SK-N-SH (cell line): Measurements from ENCODE around the gene APOBEC3H. TPM values are rescaled to one million over a fixed set of nuclear protein-coding genes. Genes with fewer than 3 reads are reported as not detected.

Experiments used
- CTCF ChIA-PET: fragments of 300-600, 350-600 bp; formaldehyde crosslinking; extraction: SDS; loops from one replicate; lab custom pipeline; 2021; lab: Yijun Ruan, JAX
- POLR2A ChIA-PET: fragments of 350-600 bp; sonication (Branson Sonifier 250); formaldehyde crosslinking; extraction: SDS; loops from one replicate; lab custom pipeline; 2020; ENCODE audit warnings: antibody characterized with exemption, inconsistent platforms; lab: Yijun Ruan, JAX
- DNase-seq: peaks from one replicate; pipeline ENCODE4 v3.0.0; 2012
- H2AFZ ChIP-seq: fragments of 200-600 bp; sonication (generic); 2 replicates; pipeline ENCODE4 v1.8.1; 2016; ENCODE audit warnings: antibody characterized with exemption, mild to moderate bottlenecking, low read depth
- H3F3A ChIP-seq: fragments of 200-600 bp; sonication (generic); replicated peaks from 2 replicates; pipeline ENCODE3; 2016; ENCODE audit warnings: antibody characterized with exemption, mild to moderate bottlenecking; ENCODE audit not compliant: insufficient read depth
- H3K27ac ChIP-seq, 2 experiments: fragments of 200-500 bp in 1 of 2; fragments of 200-600 bp in 1 of 2; sonication (Bioruptor generic) in 1 of 2; sonication (generic), shearing (Covaris generic) in 1 of 2; 2 replicates each; pipeline versions ENCODE4 v1.5.1 to v1.6.1; 2014 to 2016; ENCODE audit warnings: low read depth in 2 of 2, inconsistent platforms in 1 of 2, low read length in 1 of 2, mild to moderate bottlenecking in 1 of 2, mixed read lengths in 1 of 2
- H3K27me3 ChIP-seq: fragments of 200-600 bp; sonication (generic), shearing (Covaris generic); 2 replicates; pipeline ENCODE4 v1.6.1; 2016; ENCODE audit warnings: mixed run types; ENCODE audit not compliant: insufficient read depth
- H3K36me3 ChIP-seq, 2 experiments: fragments of 200-500 bp in 1 of 2; fragments of 200-600 bp in 1 of 2; sonication (Bioruptor generic) in 1 of 2; sonication (generic) in 1 of 2; replicated peaks in 1 of 2; 2 replicates each; pipeline versions ENCODE3 to v1.5.1; 2014 to 2016; ENCODE audit warnings: low read length in 1 of 2, mild to moderate bottlenecking in 1 of 2; ENCODE audit not compliant: insufficient read depth in 2 of 2, control insufficient read depth in 1 of 2
- H3K4me1 ChIP-seq, 2 experiments: fragments of 200-500 bp in 1 of 2; fragments of 200-600 bp in 1 of 2; sonication (Bioruptor generic) in 1 of 2; sonication (generic), shearing (Covaris generic) in 1 of 2; 2 replicates each; pipeline versions ENCODE4 v1.5.1 to v1.6.1; 2014 to 2016; ENCODE audit warnings: low read depth in 1 of 2, low read length in 1 of 2, mixed run types in 1 of 2; ENCODE audit not compliant: insufficient read depth in 2 of 2, control insufficient read depth in 1 of 2
- H3K4me2 ChIP-seq: fragments of 200-600 bp; sonication (generic), shearing (Covaris generic); 2 replicates; pipeline ENCODE4 v1.6.1; 2017; ENCODE audit warnings: mixed run types
- H3K4me3 ChIP-seq, 2 experiments: fragments of 200-500 bp in 1 of 2; fragments of 200-600 bp in 1 of 2; sonication (Bioruptor generic) in 1 of 2; sonication (generic), shearing (Covaris generic) in 1 of 2; 2 replicates each; pipeline versions ENCODE4 v1.5.1 to v1.8.1; 2014 to 2016; ENCODE audit warnings: low read depth in 2 of 2, inconsistent platforms in 1 of 2, low read length in 1 of 2, mild to moderate bottlenecking in 1 of 2, mixed read lengths in 1 of 2, moderate library complexity in 1 of 2
- H3K79me2 ChIP-seq: fragments of 200-600 bp; sonication (generic); 2 replicates; pipeline ENCODE4 v1.8.1; 2017; ENCODE audit warnings: mild to moderate bottlenecking; ENCODE audit not compliant: insufficient read depth
- H3K9ac ChIP-seq: fragments of 200-600 bp; sonication (generic); 2 replicates; pipeline ENCODE4 v1.6.1; 2017; ENCODE audit warnings: mixed run types
- H3K9me2 ChIP-seq: fragments of 200-600 bp; sonication (generic); 2 replicates; pipeline ENCODE4 v1.6.1; 2017; ENCODE audit warnings: mixed run types
- H3K9me3 ChIP-seq: fragments of 200-600 bp; sonication (generic); 2 replicates; pipeline ENCODE4 v1.6.1; 2017; ENCODE audit warnings: mixed run types, mild to moderate bottlenecking, moderate library complexity
- H4K20me1 ChIP-seq: fragments of 200-600 bp; sonication (generic); 2 replicates; pipeline ENCODE4 v1.6.1; 2017; ENCODE audit warnings: mild to moderate bottlenecking, mixed run types; ENCODE audit not compliant: insufficient read depth
- CHD2 ChIP-seq: fragments of 150-350 bp; IDR thresholded peaks from 2 replicates; pipeline ENCODE4 v1.6.1; 2018; ENCODE audit warnings: low read length; ENCODE audit not compliant: partially characterized antibody
- EP300 ChIP-seq, 2 experiments: IDR thresholded peaks; 2 replicates each; pipeline versions ENCODE4 v1.4.0 to v1.6.1; 2012; ENCODE audit warnings: borderline replicate concordance in 1 of 2, low read depth in 1 of 2, low read length in 1 of 2
- NRF1 ChIP-seq: IDR thresholded peaks from 2 replicates; pipeline ENCODE4 v1.6.1; 2012; ENCODE audit warnings: low read depth, mild to moderate bottlenecking, low read length
- WGBS: methylation state at CpG from one replicate; pipeline ENCODE4 v1.1.6; 2017; ENCODE audit warnings: low lambda C conversion rate; 5-methylcytosine and 5-hydroxymethylcytosine counted together
- polyA plus RNA-seq, 3 experiments: library from polyadenylated mRNA; depleted of rRNA; stranded (reverse); fragments of >200 nt; gene quantifications; 2 replicates each; pipeline ENCODE4 v1.2.3, GENCODE V29; 2012
- TF ChIP-seq, protein P1 (sequence below): IDR thresholded peaks from 2 replicates; pipeline ENCODE4 v1.4.0; 2012; ENCODE audit warnings: low read depth, borderline replicate concordance
- TF ChIP-seq, protein P2 (sequence below): fragments of 150-350 bp; IDR thresholded peaks from 2 replicates; pipeline ENCODE4 v1.6.1; 2016; ENCODE audit warnings: mild to moderate bottlenecking, low read depth, low read length
- TF ChIP-seq, protein P3 (sequence below): IDR thresholded peaks from 2 replicates; pipeline ENCODE4 v1.4.0; 2012; ENCODE audit warnings: low read depth, borderline replicate concordance
- TF ChIP-seq, protein P4 (sequence below): fragments of 200-600 bp; sonication (generic); IDR thresholded peaks from 2 replicates; pipeline ENCODE4 v1.6.1; 2017; ENCODE audit warnings: antibody characterized with exemption, mild to moderate bottlenecking, moderate library complexity

The APOBEC3H gene
- polyA plus RNA-seq, 1 of the 3 experiments (the other 2 are of a cell fraction): 0.18 TPM

DNA sequence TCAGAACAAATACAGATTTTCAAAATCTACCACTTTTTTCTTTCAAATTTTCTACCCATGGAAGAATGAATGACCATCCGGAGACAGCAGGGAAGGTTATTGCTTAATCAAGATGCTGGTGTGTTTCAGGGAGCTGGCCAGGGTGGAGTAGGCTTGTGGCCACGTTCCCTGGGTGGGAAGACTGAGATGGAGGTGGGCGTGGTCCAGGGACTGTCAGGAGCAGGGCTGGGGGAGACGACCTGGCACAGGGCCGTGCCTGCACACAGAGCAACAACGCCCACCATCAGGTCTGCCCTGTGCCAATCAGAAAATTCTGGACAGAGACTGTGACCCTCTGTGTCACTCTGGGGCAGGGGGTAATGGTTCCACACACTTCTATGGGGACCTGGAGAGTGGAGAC, 7.1 kb upstream of the APOBEC3H start (continued):
- TF ChIP-seq, protein P1, sequence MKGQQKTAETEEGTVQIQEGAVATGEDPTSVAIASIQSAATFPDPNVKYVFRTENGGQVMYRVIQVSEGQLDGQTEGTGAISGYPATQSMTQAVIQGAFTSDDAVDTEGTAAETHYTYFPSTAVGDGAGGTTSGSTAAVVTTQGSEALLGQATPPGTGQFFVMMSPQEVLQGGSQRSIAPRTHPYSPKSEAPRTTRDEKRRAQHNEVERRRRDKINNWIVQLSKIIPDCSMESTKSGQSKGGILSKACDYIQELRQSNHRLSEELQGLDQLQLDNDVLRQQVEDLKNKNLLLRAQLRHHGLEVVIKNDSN: no peak
- TF ChIP-seq, protein P2, sequence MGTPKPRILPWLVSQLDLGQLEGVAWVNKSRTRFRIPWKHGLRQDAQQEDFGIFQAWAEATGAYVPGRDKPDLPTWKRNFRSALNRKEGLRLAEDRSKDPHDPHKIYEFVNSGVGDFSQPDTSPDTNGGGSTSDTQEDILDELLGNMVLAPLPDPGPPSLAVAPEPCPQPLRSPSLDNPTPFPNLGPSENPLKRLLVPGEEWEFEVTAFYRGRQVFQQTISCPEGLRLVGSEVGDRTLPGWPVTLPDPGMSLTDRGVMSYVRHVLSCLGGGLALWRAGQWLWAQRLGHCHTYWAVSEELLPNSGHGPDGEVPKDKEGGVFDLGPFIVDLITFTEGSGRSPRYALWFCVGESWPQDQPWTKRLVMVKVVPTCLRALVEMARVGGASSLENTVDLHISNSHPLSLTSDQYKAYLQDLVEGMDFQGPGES: no peak

DNA sequence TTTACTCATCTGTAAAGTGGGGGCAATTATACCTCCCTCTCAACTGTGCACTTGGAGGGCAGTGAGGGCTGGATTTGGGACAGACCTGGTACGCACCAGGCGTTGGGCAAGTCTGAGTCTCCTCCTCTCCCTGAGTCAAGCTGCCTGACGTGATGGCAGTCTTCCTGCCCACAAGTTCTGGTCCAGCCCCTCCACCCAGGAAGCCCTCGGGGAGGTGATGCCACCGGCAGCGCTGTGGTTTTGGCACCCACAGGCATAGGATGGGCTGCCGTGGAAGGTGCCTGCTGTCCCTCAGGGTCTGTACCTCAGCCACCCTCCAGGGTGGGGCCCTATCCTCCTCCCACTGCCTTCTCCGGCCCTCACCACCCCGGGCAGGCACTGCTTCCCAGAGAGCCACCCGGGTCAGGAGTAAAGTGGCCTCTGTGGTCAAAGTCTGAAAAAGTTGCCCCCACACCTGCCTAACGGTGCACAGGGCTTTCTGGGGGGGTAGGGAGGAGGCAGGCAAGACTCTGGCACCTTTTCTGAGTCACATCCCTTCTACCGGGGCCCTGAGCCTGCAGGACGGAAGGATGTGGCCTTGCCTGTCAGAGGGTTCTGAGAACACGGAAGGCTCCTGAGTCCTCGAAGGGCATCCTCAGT, 6.5 kb upstream of the APOBEC3H start:
- Histone ChIP-seq H3K9me3 (no peaks in the 10 kb centered on the region), H2AFZ (no peak overlapping the region), H3K4me3 (no peak overlapping the region), H3K27me3 (no peaks in the 10 kb centered on the region)
- TF ChIP-seq NRF1: no peak
- no peak for TF ChIP-seq EP300 (IDR thresholded peaks at IDR 0.05; ENCODE audit: borderline replicate concordance in 1 of 2, low read depth in 1 of 2, low read length in 1 of 2)
- TF ChIP-seq, protein P2: no peak
- TF ChIP-seq, protein P3, sequence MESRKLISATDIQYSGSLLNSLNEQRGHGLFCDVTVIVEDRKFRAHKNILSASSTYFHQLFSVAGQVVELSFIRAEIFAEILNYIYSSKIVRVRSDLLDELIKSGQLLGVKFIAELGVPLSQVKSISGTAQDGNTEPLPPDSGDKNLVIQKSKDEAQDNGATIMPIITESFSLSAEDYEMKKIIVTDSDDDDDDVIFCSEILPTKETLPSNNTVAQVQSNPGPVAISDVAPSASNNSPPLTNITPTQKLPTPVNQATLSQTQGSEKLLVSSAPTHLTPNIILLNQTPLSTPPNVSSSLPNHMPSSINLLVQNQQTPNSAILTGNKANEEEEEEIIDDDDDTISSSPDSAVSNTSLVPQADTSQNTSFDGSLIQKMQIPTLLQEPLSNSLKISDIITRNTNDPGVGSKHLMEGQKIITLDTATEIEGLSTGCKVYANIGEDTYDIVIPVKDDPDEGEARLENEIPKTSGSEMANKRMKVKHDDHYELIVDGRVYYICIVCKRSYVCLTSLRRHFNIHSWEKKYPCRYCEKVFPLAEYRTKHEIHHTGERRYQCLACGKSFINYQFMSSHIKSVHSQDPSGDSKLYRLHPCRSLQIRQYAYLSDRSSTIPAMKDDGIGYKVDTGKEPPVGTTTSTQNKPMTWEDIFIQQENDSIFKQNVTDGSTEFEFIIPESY: no peak
- TF ChIP-seq CHD2: no peak
- TF ChIP-seq, protein P4, sequence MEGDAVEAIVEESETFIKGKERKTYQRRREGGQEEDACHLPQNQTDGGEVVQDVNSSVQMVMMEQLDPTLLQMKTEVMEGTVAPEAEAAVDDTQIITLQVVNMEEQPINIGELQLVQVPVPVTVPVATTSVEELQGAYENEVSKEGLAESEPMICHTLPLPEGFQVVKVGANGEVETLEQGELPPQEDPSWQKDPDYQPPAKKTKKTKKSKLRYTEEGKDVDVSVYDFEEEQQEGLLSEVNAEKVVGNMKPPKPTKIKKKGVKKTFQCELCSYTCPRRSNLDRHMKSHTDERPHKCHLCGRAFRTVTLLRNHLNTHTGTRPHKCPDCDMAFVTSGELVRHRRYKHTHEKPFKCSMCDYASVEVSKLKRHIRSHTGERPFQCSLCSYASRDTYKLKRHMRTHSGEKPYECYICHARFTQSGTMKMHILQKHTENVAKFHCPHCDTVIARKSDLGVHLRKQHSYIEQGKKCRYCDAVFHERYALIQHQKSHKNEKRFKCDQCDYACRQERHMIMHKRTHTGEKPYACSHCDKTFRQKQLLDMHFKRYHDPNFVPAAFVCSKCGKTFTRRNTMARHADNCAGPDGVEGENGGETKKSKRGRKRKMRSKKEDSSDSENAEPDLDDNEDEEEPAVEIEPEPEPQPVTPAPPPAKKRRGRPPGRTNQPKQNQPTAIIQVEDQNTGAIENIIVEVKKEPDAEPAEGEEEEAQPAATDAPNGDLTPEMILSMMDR: no peak
- TF ChIP-seq, all 33 proteins: peak for 0
- no peak overlapping the region for H3K4me2 ChIP-seq
- H3K79me2 ChIP-seq: no peaks in the 10 kb centered on the region
- WGBS: no CpG with 5 or more reads among the region's 15 CpGs
- no peak overlapping the region for H3K27ac ChIP-seq
- H3F3A ChIP-seq: no peaks in the 10 kb centered on the region
- no peak overlapping the region for H3K9ac ChIP-seq
- no peaks in the 10 kb centered on the region for H3K9me2 ChIP-seq
- no peaks in the 10 kb centered on the region for H3K36me3 ChIP-seq
- ChIA-PET CTCF (no interaction called here), POLR2A (no interaction called here)
- DNase-seq: no peak
- H3K4me1 ChIP-seq: peaks cover 0 to 6% of the 10 kb centered on the region in 2 experiments; a peak in 1 of 4 replicates
- no peaks in the 10 kb centered on the region for H4K20me1 ChIP-seq
